GM12891 (cell line): ENCODE measurements around the gene SLC6A5.
"Not testable (repeated sequence)": the region's sequence is repeated elsewhere in the genome, so short reads cannot be mapped to it uniquely, and the experiment has no call there.

ENCODE experiments used
- DNase-seq: peaks from one replicate; pipeline ENCODE4 v3.0.0; 2011; ENCODE audit warnings: low spot score; ENCODE audit not compliant: insufficient read length
- FAIRE-seq: peaks from 2 replicates; lab custom pipeline; 2011; peaks lifted over from hg19 to GRCh38; lab: Jason Lieb, UNC
- PAX5 ChIP-seq: IDR thresholded peaks from 2 replicates; pipeline ENCODE4 v1.6.1; 2011; ENCODE audit warnings: low read length, moderate library complexity, mild to moderate bottlenecking; ENCODE audit not compliant: insufficient read depth, severe bottlenecking
- POLR2A ChIP-seq: IDR thresholded peaks from 2 replicates; pipeline ENCODE4 v1.6.1; 2011; ENCODE audit warnings: low read depth, low read length, control low read depth
- POLR2AphosphoS5 ChIP-seq: IDR thresholded peaks from 2 replicates; pipeline ENCODE4 v1.6.1; 2011; ENCODE audit warnings: low read depth, low read length, control low read depth
- POU2F2 ChIP-seq: IDR thresholded peaks from 2 replicates; pipeline ENCODE4 v1.6.1; 2011; ENCODE audit warnings: low read depth, mild to moderate bottlenecking, control low read depth, low read length, moderate library complexity
- SPI1 ChIP-seq: IDR thresholded peaks from 2 replicates; pipeline ENCODE4 v1.6.1; 2011; ENCODE audit warnings: low read depth, low read length, control low read depth
- TAF1 ChIP-seq: IDR thresholded peaks from 2 replicates; pipeline ENCODE4 v1.6.1; 2011; ENCODE audit warnings: low read depth, low read length, control low read depth

The SLC6A5 gene

GRCh38 chr11:20566591-20567434 lies 32.6 kb upstream of the SLC6A5 start:
- no peak for FAIRE-seq
- DNase-seq, result no peak
- TF ChIP-seq SPI1 (no peak), POU2F2 (no peak), POLR2AphosphoS5 (no peak), TAF1 (no peak), PAX5 (no peak), POLR2A (no peak)

- FAIRE-seq, result not testable (repeated sequence)
These were observed 19.7 kb upstream of the SLC6A5 start for GRCh38 chr11:20579725-20580124.

GRCh38 chr11:20583201-20583600 lies 16.2 kb upstream of the SLC6A5 start:
- TF ChIP-seq TAF1, result no peak
- TF ChIP-seq POLR2A, result no peak
- TF ChIP-seq POU2F2, result no peak
- TF ChIP-seq SPI1, result no peak
- no peak for TF ChIP-seq PAX5
- no peak for TF ChIP-seq POLR2AphosphoS5
- DNase-seq, result no peak
- FAIRE-seq, result no peak

More at GRCh38 chr11:20579725-20580124, 19.7 kb upstream of the SLC6A5 start:
- not testable (repeated sequence) for DNase-seq

- TF ChIP-seq TAF1, result no peak
- no peak for TF ChIP-seq POU2F2
- no peak for TF ChIP-seq POLR2AphosphoS5
- TF ChIP-seq SPI1, result no peak
- no peak for TF ChIP-seq POLR2A
- no peak for TF ChIP-seq PAX5
- DNase-seq (no peak), FAIRE-seq (no peak)
These were observed 15.2 kb upstream of the SLC6A5 start for GRCh38 chr11:20584093-20584774.

- DNase-seq (no peak), FAIRE-seq (no peak)
- no peak for TF ChIP-seq PAX5
- no peak for TF ChIP-seq TAF1
These were observed 9.6 kb upstream of the SLC6A5 start for GRCh38 chr11:20589796-20590195.

- FAIRE-seq (no peak), DNase-seq (no peak)
- no peak for TF ChIP-seq POLR2AphosphoS5
These were observed 9.0 kb upstream of the SLC6A5 start for GRCh38 chr11:20590381-20590780.

- no peak for TF ChIP-seq SPI1
- no peak for TF ChIP-seq POLR2AphosphoS5
- TF ChIP-seq TAF1, result no peak
- no peak for TF ChIP-seq POU2F2
- DNase-seq (no peak), FAIRE-seq (no peak)
These were observed 6.7 kb upstream of the SLC6A5 start for GRCh38 chr11:20592741-20593140.

- FAIRE-seq, result no peak
- TF ChIP-seq TAF1 (no peak), SPI1 (no peak), POLR2A (no peak), POLR2AphosphoS5 (no peak), POU2F2 (no peak), PAX5 (no peak)
- DNase-seq, result no peak
These were observed 4.9 kb upstream of the SLC6A5 start for GRCh38 chr11:20594274-20595061.

GRCh38 chr11:20595101-20595500 lies 4.3 kb upstream of the SLC6A5 start:
- TF ChIP-seq POLR2AphosphoS5, result no peak
- TF ChIP-seq SPI1, result no peak
- TF ChIP-seq POLR2A, result no peak
- TF ChIP-seq POU2F2, result no peak
- no peak for TF ChIP-seq PAX5
- no peak for TF ChIP-seq TAF1
- DNase-seq, result no peak
- no peak for FAIRE-seq
